ENCODE results near the gene KPNA4.
"Not testable (repeated sequence)": the region's sequence is repeated elsewhere in the genome, so short reads cannot be mapped to it uniquely, and the experiment has no call there.

The KPNA4 gene

DNA sequence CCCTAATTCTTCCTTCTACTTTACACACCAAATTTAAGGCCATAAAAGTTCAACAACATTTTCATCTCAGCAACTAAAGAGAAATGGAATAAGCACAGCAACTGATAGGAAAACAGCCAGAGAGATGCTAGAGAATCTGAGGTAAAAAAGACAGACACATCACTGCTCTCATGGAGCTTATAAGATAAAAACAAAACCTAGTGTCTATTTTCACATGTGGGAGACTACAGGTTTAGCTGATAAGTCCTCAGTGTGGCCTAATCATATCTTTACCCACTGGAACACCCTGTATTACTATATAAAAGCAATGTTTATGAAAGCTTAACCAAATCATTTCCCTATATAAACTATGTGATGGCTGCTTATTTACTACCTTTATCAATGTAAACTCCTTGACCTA, 33.0 kb downstream of the KPNA4 start:
- DNase-seq = no peak
- intact Hi-C loops (cut with DNase I) = no loop called here

DNA sequence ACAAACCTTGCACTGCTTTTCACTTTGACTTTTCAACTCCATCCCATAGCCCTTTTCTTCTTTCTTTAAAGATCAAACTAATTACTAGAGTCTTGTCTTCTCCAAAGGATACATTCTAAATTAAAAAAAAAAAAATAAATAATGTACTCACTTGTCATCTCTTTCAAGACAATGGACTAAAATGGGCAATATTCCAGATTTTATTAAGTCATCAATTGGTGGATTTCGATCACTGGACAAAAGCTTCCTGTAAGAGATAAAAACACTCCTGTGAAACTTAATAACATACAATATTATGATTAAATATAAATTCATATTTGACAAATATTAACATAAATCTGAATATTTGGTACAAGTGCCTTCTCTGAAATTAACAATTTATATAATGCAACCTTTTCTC, 34.1 kb downstream of the KPNA4 start:
- intact Hi-C loops (cut with DNase I) = no loop called here
- no peak for DNase-seq

DNA sequence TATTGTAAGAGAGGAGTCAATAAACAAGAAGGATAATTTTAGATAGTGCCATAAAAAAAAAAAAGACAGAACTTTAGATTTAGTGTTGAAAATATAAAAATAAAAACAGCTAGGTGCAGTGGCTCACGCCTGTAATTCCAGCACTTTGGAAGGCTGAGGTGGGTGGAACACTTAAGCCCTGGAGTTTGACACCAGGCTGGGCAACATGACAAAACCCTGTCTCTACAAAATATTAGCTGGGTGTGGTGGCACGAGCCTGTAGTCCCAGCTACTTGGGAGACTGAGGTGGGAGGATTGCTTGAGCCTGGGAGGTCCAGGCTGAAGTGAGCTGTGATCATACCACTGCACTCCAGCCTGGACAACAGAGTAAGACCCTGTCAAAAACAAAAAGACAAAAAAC, 49.0 kb downstream of the KPNA4 start:
- DNase-seq; intact Hi-C loops (cut with DNase I): not testable (repeated sequence)

DNA sequence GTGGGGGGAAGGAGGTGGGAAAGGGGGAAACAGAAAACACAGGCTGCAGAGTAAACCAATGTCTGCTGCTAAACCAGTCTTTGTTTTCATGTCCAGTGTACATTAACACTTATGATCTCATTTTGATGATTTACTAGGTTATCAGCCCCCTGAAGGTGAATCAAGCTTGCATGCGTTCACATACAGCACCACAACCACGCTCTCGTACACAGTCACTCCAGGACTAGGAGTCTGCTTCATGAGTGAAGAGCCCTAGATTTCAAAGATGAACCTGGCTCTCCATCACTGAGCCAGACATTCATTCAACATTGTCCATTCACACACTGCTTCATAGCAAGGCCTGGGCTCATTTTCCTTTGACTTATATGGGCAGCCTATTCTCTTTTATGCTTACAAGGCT, 64.0 kb downstream of the KPNA4 start:
- intact Hi-C loops (cut with DNase I) = no loop called here
- no peak for DNase-seq

DNA sequence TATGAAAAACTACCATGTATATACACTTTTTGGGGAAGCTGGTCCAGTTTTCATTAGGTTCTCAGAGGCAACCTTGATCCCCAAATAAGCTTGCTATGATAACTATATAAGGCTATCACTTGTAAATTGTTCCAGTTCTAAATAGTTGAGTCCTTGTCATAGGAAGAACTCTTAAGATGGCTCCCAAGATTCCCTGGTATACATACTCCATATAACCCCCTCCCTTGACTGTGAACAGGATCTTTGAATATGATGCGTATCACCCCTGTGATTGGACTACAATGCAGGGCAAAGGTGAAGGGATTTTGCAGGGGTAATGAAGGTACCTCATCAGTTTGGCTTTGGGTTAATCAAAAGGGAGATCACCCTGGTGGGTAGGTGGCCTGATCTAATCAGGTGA, 67.2 kb downstream of the KPNA4 start:
- intact Hi-C loops (cut with DNase I) = no loop called here
- no peak for DNase-seq

DNA sequence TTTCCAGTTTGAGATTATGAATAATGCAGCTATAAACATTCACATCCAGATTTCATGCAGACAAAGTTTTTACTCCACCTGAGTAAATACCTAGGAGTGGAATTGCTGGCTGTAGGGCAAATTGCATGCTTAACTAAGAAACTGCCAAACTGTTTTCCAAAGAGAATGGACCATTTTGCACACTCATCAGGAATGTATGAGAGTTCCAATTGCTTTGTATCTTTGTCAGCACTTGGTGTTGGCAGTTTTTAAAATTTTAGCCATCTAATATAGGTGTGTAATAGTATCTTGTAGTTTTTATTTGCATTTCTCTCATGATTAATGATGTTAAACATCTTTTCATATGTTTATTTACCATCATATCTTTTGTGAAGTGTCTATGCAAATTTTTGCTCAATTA, 75.2 kb downstream of the KPNA4 start:
- no peak for DNase-seq
- intact Hi-C loops (cut with DNase I) = no loop called here

DNA sequence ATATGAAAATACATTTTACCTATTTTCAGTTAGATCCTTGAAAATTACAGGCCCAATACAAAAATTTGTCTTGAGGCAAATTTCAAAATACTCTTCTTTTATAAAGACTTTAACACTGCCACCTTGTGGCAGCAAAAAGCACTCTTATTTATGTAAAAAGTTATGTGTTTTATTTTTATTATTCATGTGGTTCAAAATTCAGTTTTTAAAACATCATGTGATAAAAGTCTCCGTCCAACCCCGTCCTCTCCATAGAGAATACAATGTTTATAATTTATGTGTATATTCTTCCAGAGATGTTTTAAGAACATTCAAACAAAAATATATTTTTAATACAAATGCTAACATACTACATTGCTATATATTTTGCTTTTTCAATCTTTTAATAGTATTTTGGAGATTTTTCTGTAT, 78.9 kb downstream of the KPNA4 start:
- intact Hi-C loops (cut with DNase I) = loop anchor here (10.0 kb wide), 1 partner anchor 72 kb away; no protein-coding TSS in a partner anchor
- DNase-seq = peak in 1 of 42 donors; percentile 64

DNA sequence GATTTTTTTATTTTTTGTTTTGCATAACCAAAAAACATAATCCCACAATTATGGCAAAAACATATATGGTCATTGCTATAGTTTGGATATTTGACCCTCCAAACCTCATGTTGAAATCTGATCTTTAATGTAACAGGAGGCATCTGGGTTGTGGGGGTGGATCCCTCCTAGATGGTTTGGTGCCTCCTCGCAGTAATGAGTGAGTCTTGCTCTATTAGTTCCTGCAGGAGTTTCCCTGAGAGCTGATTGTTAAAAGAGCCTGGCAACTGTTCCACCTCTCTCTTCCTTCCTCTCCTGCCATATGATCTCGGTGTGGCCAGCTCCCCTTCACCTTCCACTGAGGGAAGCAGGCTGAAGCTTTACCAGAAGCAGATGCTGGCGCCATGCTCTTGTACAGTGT, 82.6 kb downstream of the KPNA4 start:
- DNase-seq = no peak
- intact Hi-C loops (cut with DNase I) = loop anchor here (10.0 kb wide), 1 partner anchor 68 kb away; no protein-coding TSS in a partner anchor

DNA sequence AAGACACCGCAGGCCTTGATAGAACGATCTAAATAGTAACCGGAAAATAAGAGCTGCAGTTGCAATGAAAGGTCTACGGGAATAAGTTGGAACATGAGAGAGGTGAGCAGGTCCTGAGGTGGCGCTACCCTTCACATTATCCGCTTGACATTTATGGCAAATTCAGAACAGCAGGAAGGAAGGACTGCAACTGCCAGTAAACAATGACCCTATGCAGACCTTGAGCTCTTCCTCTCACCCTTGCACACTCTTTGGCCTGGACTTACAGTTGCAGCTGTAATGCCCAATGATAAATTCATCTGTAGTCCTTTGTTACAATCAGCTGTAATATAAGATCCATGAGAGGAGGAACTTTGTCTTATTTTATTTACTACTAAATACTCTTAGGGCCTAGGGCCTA, 83.5 kb downstream of the KPNA4 start:
- intact Hi-C loops (cut with DNase I) = loop anchor here (10.0 kb wide), 1 partner anchor 67 kb away; no protein-coding TSS in a partner anchor
- DNase-seq = no peak

DNA sequence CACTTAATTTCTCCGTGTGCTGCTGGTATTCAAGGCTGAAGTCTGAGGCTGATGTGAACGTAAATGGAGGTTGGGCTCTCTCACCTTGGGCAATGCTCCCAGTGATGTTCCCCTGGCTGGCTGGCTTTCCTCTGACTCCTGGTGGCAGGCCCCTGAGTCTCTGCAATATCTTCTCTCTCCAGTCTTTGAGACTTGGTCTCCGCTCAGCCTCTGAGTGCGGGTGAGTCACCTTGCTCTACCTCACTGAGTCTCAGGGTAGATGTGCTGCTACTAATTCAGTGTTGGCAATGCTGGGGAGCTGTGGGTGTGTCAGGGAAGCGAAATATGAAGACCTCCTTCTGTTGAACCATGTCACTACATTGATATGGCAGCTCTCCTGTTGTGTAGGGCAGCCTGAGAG, 84.4 kb downstream of the KPNA4 start:
- intact Hi-C loops (cut with DNase I) = loop anchor here (10.0 kb wide), 1 partner anchor 66 kb away; no protein-coding TSS in a partner anchor
- DNase-seq = no peak

DNA sequence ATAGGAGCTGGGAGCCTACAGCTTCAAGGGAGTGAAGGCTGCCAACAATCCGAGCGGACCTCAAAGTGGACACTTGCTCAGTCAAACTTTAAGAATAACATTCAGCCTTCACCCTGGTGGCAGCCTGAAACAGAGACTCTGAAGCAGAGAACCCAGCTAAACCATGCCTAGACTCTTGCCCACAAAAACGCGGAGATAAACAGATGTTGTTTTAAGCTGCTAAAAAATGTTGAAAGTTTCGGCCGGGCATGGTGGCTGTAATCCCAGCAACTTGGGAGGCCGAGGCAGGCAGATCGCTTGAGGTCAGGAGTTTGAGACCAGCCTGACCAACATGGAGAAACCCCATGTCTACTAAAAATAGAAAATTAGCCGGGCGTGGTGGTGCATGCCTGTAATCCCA, 86.0 kb downstream of the KPNA4 start:
- no peak for DNase-seq
- intact Hi-C loops (cut with DNase I) = no loop called here

DNA sequence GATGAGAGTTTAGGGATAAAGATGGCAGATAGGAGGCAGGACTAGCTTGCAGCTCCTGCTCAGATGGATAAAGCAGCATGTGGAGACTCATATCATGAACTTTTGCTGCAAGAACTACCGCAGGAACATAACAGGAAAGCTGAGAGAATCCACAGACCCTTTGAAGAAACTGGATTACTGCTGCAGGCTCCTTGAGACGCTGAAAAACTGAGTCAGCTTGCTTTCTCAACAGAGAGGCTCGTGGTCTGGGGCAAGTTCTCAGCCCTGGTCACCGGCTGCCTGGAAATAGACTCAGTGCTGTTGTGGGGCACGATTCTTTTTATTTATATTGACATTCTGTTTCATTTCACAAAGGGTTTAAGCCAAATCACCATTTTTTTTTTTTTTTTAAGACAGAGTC, 87.0 kb downstream of the KPNA4 start:
- intact Hi-C loops (cut with DNase I) = no loop called here
- DNase-seq = no peak

DNA sequence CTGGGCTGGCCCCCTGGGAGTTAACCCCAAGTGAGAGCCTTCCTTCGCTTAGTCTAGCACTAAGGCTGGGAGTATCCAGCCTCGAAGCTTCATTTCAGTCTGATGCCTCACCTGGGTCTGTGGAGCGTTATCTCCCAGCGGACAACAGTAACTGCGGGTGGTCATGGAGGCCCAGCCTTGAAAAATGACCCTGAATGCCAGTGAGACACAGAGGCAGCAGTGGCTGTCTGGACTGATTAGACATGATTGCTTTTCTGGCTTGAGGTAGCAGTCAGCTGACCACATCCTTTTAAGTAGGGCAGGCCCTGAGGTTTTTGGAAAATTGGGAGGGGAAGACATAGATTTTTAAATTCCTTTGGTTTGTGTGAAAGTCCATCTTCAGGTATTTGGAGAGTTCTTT, 87.6 kb downstream of the KPNA4 start:
- intact Hi-C loops (cut with DNase I) = no loop called here
- DNase-seq = no peak

DNA sequence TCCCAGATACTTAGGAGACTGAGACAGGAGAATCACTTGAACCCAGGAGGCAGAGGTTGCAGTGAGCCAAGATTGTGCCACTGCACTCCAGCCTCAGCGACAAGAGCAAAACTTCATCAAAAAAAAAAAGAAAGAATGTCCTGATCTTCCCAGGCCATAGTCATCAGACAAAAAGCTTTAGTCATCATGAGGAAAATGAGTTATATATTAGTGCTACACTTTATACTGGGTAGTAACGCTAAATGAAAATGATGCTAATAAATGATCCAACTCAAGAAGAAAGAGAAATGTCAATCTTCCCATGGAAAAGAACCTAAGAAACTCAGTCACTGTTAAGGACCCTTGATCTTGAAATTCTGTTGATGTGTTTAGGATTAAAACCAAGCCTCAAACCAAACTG, 89.5 kb downstream of the KPNA4 start:
- no peak for DNase-seq
- intact Hi-C loops (cut with DNase I) = no loop called here

DNA sequence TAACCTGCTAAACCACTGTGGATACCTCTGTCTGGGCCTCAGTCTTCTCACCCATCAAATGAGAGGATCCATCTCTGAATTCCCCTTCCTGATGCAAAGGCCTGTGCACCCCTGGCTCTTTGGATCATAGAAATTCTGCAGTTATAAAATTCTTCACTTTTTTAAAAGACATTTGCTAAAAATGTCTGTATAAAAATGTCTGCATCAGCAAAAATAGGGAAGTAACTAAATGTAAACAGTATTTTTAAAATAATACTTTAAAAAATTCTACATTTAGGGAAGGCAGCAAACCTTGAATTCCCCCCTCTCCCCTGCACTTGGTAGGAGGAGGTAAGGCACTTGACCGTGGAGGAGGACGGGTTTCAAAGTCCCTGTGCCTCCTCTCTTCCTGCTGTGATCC, 90.2 kb downstream of the KPNA4 start:
- intact Hi-C loops (cut with DNase I) = no loop called here
- DNase-seq = no peak

DNA sequence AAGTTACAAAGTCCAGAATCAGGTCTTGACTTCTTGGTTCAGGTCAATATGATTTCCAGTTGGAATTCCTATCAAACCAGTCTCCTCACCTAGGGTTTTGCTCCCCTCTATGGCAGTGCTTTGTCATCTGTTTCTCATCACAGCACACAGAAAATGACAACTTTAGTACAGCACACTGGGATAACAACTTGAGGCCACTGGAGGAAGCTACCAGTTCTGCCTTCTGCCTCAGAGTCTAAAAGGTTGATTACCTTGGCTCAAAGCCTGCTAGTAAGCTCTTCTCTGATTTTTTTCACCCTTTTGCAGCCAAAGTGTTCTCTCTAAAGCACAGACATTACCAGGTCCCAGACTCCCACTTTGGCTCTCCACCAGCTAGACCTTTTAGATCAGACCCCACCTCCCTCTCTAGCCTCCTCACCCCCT, 90.9 kb downstream of the KPNA4 start:
- no peak for DNase-seq
- intact Hi-C loops (cut with DNase I) = no loop called here

DNA sequence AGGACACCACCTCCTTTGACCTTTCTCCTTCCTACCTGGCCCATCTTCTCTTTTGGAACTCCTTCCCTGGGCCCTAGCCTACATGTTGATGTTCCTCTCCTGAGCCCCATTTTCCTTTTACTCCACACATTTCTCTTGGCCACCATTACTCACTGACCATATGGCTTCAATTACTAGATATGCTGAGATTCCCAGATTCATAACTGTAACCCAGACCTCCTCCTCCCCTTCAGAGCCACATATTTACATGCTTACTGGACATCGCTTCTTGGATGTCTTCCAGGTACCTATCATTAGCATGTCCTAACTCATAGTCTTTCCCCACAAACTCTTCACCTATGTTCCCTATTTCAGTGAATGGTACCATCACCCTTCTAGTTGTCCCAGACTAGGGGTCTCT, 91.4 kb downstream of the KPNA4 start:
- no peak for DNase-seq
- intact Hi-C loops (cut with DNase I) = no loop called here

DNA sequence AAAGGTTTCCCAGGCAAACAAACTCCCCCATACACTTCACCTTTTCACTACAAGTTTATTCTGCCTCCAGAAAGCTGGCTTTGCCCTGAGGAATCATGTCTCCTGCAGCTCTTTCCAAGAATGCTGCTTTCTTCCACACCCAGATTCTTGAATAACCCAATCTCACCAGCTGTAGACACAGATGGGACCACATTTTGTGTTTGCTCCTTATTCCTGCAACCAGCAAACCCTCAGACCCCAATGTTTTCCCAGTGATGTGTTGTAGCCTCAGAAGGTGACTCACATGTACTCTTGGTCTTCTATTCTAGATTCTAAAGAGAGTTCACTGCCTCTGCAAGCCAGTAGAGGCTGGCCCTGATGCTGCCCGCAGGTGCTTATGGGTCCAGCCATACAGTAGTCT, 92.2 kb downstream of the KPNA4 start:
- peak in 1 of 42 donors; percentile 21 for DNase-seq
- intact Hi-C loops (cut with DNase I) = no loop called here

DNA sequence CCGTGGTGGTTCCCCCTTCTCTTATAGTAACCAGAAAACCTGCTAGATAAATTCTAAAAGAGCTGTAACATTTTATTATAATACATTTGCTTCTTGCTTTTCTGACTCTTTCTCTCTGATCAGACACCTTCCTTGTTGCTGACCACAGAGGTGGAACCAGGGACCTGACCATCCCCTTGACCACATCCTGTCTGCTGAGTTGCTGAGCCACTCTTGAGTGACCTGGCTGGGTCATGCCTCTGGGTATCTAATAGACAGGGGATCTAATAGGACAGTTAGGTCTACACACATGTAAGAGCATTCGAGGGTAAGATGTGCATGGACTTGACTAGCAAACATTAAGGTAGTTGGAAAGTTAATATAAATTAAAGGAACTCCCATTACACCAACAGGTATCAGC, 93.0 kb downstream of the KPNA4 start:
- intact Hi-C loops (cut with DNase I) = no loop called here

DNA sequence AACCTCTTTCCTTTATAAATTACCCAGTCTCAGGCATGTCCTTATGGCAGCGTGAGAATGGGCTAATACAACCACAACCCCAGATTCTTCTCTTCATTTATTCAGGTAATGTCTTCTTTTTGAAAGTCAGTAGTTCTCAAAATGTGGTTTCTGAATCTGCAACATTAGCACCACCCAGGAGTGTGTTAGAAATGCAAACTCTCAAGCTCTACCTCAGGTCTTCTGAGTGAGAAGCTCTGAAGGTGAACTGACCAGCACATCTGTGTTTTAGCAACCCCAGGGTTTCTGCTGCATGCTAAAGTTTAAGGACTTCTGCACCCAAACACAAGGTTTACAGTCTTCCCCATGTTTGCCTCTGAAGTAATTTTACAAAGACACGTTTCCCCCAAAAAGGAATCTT, 93.5 kb downstream of the KPNA4 start:
- intact Hi-C loops (cut with DNase I) = no loop called here
- DNase-seq = no peak

More for the DNA sequence above, 93.0 kb downstream of the KPNA4 start:
- DNase-seq = peak in 1 of 42 donors; percentile 24

DNA sequence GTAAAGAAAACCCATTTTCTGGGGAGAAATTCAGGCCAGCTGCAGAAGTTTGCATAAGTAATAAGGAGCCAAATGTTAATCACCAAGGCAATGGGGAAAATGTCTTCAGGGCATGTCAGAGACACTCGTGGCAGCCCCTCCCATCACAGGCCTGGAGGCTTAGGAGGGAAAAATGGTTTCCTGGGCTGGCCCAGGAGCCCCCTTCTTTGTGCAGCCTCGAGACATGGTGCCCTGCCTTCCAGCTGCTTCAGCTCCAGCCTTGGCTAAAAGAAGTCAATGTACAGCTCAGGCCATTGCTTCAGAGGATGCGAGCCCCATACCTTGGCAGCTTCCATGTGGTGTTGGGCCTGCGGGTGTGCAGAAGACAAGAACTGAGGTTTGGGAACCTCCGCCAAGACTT, 95.2 kb downstream of the KPNA4 start:
- intact Hi-C loops (cut with DNase I) = no loop called here

DNA sequence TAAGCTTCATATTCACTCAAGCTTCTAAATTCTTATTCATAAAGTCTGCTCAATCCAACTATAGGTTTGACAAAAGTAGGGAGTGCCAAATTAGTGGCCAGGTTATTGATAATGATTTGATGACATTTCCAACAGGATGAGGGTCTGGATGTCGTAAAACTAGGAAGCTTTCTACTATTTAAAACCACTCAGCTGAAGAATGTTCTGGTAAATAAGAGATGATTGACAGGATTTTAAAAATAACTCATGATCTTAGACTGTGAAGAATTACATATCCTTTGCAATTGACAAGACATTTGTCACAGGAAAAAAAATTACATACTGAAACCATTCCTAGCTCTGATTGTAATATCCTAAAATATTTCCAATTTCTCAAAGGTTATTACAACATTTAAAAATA, 100.4 kb downstream of the KPNA4 start:
- intact Hi-C loops (cut with DNase I) = no loop called here

More for the DNA sequence above, 95.2 kb downstream of the KPNA4 start:
- DNase-seq = no peak

More for the DNA sequence above, 100.4 kb downstream of the KPNA4 start:
- DNase-seq = no peak

All from head of caudate nucleus (tissue), 42 donors.